NCI-H2029 (cell line): Measurements from ENCODE around the gene C10orf105.

Source experiments
- DNase-seq: peaks from one replicate; lab custom pipeline; 2025; lab: John Stamatoyannopoulos, UW

C10orf105 gene

DNA sequence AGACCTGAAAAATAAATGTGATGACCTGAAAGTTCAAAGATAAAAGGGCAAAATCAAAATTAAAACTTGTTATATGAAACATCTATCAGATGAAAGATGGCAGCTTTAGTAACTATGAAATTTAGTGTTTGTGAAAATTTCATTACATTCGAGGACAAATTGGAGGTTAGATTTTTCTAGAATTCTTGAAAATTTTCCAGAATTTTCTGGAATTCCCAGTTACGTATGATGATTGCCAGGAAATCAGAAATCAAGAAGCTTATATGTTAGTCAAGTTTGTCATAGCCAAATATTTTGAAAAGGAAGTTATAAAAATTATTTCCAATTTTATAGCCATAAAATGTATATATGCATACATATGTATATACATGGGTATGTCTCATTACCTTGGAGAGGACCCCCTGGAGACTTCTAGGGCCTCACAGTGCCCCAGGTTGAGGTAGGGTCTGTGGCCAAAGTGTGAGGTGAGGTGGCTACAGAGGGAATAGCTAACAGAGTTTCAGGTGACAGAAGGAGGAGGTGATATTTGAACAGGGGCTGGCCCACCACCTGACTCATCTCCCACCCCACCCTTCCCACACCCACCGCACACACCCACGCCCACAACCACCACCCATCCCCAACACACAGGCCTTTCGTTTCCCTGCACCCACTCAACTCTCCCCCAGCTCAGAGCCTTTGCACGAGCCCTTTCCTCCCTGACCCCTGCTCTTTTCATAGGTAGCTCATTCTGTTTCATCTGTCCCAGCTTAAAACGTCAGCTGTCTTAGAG is 21.5 kb downstream of the C10orf105 start:
- no peak for DNase-seq

DNA sequence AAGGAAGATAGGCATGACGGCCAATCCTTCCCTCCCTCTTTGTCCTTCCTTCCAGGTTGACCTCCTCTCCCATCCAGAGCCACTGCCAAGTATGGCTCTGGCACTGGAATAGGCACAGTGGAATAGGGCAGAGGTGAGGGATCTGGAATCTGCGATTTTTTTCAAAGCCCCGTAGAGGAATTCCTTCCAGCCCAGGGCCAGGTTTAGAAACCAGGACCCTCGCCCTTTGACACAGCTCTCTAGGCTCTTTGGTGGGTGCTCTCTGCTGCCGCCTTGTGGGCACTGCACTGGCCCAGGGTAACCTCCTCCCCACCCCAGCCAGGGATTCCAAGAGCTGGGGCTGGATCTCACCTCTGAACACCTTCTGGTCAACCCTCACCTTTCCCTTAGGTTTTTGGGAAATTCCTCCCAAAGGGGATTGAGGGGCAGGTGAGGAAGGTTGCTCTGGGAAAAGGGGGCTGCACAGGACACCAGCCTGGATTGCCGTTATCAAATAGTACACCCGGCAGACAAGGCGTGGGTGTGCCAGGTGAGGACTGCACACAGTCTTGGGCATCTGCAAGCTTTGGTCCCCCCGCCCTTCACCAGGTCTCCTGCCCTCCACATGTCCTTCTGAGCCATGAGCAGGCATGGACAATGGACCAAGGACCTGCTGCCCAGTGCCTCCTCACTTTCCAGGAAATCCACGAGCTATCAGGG is 22.8 kb downstream of the C10orf105 start:
- no peak for DNase-seq

DNA sequence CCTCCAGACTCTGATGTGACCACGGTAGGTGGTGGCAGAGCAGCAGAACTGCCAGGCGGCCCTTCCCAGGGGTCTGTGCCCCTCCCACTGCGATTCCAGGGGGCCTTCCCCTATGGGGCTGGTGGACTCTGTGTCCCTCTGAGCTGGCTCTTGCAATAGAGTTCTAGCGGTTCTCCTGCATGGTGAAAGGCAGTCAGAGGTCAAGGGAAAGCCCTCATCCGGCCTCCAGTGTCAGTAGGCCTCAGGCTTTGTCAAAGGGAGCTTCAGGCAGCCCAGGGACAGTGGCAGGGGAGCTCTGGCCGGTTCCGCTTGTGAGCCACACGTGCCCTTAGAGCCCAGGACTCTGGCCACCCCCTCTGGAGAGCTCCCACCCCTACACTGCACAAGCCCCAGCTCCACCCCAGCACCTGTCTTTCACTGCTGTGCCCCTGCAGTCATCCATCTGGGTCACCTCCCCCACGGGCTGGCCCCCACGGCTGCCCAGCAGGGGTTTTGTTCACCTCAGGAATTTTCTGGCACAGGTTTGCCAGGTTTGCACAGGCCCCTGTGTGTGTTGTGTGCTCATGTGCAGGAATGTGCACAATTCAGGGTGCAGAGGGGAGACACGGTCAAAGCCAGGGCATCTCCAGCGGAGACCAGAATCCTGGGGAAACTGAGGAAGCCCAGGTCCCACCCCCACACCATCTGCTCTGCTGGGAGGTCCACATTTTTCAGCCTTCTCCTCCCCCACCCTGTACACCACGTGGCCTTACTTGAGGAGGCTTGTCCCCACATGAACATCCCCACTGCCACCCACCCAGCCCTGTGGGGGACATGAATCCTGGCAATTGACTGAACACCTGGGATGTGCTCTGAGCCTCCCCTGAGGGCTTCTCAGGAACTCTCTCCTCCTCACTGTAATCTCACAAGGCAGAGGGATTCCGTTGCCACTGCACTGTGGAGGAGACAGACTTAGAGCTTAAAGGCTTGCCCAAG is 23.8 kb downstream of the C10orf105 start:
- DNase-seq = no peak

DNA sequence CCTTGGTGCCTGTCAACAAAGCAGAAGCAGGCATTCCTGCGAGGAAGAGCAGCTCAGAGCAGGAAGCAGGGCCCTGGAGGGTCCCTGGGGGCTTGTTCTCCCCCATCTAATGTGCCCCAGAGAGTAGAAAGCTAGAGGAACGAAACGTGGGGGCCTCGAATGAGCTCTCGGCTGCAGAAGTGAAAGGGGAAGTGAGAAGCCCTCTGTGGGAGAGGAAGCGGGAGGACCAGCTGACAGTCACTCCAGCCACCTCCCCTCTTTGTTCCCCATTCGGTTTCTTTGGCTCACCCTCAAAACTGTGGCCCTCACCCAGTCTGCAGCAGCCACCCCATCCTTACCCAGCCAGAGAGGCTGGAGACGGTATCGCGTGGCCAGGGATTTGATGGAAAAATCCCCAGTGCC is 25.0 kb downstream of the C10orf105 start:
- no peak for DNase-seq

DNA sequence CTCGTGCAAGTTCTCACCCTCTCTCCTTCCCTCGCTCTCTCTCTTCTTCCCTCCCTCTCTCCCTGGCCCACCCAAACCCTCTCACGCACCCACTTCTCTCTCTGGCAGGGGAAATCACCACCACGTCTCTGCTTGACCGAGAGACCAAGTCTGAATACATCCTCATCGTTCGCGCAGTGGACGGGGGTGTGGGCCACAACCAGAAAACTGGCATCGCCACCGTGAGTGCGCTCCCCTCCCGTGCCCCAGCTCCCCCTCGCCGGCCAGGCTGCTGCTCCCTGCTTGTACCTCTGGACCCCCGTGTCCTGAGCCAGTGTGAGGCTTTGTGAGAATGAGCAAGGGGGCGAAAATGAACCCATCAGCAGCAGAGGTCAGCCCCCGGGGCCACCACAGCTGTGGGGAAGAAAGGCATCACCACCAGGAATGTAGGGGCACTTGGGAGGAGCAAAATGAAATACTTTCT is 25.5 kb downstream of the C10orf105 start:
- DNase-seq = no peak

DNA sequence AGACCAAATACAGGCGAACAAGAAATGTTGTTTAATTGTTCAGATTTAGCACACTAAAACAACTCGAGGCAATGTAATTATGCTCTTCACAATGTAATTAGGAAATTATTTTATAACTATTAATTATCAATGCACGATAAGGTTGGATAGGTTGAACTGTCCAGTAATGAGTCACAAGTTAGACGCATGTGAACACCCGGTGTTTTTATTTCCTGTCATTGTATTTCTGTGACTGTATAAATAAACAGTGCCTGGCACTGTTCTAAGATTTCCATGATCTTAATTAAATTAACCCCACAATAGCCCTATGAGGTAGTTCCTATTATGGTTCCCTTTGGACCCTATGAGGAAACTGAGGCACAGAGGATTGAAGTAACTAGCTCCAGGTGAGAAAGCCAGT is 26.2 kb downstream of the C10orf105 start:
- no peak for DNase-seq

DNA sequence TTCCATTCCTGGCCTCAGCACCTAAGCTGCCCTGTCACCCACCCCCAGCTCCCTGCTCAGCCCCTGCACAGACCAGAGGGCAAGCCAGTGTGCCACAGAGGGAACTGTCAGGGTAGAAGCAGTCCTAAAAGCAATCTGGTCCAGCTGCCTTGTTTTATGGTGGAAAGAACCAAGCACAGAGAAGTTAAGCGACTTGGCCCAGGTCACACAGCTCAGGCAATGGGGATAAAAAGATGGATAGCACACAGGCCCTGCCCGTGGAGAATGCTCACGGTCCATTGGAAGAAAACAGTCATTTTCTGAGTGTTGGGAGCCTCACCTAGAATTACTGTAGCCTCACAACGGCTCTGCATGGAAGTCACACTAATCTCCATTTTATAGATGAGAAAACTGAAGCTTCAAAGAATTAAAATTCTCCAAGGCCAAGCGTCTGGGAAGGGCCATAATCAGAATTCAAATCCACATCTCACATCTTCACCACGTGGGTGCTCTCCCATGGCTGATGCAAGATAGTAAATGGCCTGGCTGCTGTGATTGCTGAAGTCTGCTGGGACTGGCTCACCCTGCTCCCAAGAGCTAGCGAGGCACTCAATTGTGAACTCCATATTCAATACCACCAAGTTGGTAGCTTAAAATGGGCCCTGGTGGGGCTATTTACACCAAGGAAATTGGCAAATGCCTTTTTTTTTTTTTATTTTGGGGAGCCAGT is 26.8 kb downstream of the C10orf105 start:
- DNase-seq = no peak

DNA sequence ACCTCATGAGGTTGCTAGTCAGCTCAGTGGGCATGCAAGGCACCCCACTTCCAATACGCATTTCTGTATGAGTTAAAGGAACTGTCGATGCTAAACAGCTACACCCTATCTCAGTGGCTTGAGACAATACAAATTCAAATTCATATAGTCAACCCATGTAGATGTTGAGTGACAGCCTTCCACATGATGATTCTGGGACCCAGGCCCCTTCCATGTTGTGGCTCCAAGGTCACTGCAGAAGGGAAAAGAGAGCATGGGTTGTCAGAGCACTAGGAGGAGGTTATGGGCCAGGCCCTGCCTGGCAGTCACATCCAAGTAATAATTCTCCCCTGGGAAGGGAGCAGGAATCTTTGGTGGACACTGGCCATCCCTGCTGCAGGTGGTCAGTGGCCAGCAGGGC is 28.2 kb downstream of the C10orf105 start:
- no peak for DNase-seq

DNA sequence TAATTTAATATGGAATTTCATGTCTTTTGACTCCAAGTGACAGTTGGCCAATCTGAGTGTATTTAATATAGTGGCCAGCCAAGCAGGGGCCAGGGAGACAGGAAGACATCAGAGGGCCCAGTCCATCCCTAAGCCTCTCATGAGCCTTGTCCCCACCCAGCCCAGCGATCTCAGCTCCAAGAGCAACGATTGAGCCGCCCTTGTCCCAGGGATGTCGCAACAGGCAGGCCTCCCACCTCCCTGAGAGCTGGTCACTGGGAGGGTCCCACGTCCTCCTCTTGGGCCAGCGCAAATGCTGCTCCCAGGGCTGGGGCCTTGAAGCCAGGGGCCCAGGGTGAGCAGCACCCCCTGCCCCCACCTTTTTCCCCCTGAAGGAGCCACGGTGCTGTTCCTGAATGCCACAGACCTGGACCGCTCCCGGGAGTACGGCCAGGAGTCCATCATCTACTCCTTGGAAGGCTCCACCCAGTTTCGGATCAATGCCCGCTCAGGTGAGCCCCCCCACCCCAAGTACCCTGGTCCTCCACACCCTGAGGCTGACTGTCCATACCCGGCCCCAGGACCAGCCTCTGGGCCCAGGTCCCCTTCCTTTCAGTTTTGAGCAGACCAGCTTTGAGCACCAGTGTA is 29.4 kb downstream of the C10orf105 start:
- DNase-seq = no peak

DNA sequence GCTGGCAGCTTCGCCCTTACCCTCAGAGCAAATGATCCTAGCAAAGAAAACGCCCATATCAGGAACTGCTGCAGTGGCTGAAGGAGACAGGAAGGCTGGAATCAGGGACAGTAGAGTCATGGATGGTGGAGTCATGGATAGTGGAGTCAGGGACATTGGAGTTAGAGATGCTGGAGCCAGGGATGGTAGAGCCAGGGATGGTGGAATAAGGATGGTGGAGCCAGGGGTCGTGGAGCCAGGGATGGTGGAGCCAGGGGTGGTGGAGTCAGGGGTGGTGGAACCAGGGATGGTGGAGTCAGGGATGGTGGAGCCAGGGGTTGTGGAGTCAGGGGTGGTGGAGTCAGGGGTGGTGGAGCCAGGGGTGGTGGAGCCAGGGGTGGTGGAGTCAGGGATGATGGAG is 31.3 kb downstream of the C10orf105 start:
- no peak for DNase-seq

DNA sequence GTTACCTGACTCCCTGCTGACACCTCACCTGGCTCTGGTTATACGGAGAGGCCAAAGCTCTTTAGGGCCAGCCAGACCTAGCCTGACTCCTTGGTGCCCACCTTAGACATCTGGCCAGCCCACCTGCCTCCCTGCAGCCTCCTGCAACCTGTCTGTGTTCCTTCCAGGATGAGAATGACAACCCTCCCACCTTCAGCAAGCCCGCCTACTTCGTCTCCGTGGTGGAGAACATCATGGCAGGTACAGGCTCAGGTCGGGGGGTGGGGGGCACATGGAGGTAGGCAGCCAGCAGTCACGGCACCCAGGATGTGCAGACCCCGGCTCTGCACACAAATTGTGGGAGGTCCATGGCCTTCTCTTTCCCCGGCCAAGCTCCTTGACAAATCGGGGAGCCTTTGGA is 32.1 kb downstream of the C10orf105 start:
- DNase-seq = no peak

DNA sequence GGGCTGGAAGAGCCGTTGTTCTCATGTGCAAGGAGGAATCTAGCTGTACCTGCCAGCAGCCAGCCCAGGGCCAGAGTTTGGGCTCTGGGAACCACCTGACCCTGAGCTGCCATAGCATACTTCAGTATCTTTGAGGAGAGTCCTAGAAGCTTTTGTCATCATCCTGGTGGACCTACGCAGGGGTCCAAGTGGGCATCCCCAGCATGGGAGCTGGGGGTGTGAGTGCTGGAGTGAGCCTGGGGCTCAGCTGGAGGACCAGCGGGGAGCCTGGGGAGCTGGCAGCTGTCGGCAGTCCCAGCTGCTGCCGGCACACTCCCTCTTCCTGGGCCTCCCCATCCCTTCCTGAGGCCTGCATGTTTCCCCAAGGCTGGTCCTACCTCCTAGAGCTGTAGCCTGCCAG is 32.5 kb downstream of the C10orf105 start:
- no peak for DNase-seq

DNA sequence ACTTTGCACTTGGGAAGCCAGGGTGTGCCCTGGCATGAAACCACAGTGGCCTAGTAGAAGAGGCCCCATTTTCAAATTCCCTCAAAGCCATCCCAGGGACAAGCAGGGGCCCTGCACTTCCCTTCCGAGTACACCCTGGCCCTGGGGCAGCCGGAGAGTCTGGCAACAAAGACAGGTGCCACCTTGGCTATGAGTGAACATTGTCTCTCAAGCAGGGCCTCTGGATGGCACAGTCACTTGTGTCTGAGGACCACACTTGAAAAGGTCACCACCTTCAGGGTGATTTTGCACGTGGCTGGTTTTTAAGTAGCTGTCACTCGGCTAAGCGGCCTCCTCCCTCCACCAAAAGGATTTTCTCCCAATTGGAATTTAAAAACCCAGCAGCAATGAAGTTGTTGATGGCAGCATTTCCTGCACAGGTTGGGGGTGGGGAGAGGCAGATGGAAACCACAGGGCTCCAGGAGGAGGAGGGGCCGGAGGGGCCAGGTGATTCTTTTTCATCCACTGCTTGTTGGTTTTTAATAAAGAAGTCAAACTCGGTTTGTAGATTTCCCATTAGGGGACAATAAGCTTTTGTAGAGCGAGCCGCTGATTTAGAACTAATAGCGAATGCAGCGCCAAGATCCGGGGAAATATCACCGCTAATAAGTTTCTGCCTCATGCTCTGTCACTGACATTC is 33.9 kb downstream of the C10orf105 start:
- no peak for DNase-seq

DNA sequence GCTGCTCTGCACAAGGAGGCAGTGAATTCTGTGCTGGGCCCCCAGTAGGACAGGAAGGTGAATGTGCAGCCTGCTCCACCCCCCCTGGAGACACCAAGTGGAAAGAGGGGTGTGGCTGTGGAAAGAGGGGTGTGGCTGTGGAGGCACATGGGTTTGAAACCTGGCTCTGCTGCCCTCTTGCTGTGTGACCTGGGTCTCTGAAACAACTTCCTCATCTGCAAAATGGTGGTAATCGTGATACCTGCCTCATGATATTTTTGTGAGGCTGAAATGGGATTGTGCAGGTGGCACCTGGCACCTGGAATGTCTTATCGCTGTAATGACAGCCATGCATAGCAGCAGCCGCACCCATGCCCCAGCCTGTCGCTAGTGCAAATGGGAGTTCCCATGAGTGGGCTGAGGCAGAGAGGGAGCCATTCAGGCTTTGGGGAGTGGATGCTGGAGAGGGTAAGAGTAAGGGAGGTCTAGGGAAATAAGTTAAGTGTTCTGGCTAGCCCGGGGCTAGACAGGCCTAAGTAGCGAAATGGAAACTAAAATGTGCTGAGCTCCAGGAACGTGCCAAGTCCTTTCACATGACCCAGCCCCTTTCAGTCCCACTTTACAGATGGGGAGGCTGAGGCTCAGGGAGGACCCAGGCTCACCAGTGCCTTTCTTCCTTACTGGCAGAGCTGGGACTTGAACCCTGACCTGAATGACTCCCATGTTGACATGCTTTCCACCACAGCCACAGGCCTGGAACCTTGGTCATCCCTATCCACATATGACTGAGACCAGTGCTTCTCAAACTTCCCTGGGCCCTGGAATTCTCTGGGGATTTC is 35.0 kb downstream of the C10orf105 start:
- no peak for DNase-seq

DNA sequence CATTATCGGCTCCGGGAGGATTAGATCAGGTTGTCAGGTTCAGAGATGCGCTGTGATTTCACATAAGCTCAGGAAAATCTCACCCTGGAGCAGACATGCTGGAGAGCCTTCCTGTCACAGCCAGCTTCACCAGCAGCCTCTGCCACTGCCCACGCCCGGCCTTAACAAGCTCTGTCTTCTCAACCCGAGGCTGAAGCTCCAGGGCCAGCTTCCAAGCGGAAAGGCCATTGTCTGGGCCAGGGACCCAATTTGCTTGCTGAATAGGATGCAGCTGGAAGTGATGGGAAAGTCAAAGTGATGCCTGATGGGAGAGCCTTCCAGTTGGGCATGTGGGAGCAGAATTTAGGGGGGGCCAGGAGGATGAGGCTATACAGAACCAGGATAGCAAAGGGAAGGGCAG is 36.3 kb downstream of the C10orf105 start:
- no peak for DNase-seq

DNA sequence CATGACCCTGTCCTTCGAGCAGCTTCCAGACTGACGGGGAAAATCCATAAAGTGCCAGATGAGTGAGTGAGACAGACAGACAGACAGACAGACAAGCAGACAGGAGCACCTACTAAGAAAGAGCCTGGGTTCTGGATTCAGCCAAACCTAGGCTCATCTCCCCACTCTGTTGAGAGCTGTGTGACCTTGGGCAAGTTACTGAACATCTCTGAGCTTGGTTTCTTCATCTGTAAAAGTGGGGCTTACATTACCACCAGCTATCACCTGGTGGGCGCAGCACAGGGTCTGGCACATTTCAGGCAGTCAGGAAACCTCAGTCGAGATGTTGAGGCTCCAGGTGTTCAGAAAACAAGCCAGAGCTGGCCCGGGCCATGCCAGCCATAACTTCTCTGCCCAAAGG is 37.6 kb downstream of the C10orf105 start:
- DNase-seq = no peak

DNA sequence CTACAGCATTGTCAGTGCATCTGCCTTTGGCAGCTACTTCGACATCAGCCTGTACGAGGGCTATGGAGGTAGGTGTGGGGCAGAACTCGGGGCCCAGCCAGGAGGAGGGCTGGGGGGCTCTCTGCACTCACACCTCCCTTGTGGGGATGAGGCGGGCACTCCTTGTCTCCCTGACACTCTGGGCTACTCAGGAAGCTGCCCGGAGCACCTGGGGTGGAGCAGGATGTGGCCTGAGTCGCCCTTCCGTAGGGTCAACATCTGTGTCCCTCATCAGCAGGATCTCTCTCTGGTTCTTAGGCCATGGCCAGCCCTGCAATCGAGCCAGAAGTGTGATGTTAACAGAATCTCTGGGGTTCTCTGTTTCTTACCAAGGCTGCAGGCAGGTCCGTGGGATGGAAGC is 40.2 kb downstream of the C10orf105 start:
- DNase-seq = no peak

DNA sequence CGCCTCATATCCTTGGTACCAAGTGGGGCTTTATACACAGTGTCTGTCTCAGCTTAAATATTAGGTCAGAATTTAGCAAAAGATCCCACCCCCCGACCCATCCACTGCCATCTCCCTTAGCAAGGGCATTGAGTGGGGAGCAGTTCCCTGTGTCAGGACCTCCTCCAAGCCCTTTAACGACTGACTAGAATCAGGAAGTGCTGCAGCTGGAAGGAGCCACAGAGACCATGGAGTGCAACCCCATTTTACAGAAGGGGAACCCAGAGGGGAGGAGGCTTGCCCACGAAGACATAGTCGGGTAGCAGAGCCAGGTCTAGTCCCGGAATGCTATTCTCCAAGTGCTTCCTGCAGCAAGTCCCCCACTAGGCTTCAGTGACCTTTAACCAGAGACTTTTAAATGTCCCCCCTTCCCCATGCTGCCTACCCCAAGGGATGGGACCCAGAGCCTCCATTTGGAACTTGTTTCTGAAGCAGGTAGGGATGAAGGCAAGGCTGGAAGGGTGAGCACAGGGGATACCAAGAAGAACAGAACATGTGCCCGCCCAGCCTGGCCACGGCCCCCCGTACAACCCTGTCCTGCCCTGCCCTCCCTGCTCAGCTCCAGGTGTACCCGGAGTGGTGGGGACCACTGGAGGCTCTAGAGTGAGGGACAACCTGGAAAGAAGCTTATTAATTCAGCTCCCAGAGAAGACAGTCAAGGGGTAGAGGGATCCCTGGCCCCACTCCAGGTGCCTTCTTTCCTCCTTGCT is 41.3 kb downstream of the C10orf105 start:
- no peak for DNase-seq

DNA sequence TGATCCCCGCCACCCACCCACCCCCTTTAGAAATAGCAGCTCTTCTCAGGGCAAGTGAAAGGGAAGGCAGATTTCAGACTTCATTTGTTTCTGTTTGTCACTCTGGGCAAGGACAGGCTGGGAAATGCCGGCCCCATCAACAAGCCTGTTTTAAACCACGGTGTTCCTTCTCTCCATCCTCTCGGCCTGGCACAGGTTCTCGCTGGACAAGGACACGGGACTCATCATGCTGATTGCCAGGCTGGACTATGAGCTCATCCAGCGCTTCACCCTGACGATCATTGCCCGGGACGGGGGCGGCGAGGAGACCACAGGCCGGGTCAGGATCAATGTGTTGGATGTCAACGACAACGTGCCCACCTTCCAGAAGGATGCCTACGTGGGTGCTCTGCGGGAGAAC is 42.3 kb downstream of the C10orf105 start:
- no peak for DNase-seq
